Hippocampal formation (tissue), 2 donors: ENCODE results near the gene PET117.
"Not testable (repeated sequence)": the region's sequence is repeated elsewhere in the genome, so short reads cannot be mapped to it uniquely, and the experiment has no call there.

Source experiments
- DNase-seq, 2 donors: peaks; one replicate each; lab custom pipeline; 2025; lab: John Stamatoyannopoulos, UW

The PET117 gene

GRCh38 chr20:18164356-18164755 is 26.7 kb downstream of the PET117 start:
- DNase-seq, result no peak

DNA sequence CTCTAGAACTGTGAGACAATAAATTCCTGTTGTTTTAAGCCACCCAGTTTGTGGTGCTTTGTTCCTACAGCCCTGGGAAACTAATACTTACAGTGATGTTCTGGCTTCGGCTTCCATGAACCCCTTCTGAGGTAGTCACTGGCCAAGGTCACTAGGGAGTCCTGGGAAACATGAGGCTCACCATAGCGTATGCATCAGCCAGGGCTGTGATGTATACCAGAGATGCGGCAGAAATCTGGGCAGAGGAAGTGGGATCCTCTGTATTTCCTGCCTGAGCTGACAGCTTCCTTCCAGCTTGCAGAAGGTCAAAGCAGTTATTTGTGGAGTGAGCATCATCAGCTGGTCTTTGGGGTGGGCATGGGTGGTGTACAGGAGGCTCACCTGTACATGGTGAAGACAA is 27.9 kb downstream of the PET117 start:
- DNase-seq, result no peak

- no peak for DNase-seq
Measured at GRCh38 chr20:18166241-18166881, 28.7 kb downstream of the PET117 start.

DNA sequence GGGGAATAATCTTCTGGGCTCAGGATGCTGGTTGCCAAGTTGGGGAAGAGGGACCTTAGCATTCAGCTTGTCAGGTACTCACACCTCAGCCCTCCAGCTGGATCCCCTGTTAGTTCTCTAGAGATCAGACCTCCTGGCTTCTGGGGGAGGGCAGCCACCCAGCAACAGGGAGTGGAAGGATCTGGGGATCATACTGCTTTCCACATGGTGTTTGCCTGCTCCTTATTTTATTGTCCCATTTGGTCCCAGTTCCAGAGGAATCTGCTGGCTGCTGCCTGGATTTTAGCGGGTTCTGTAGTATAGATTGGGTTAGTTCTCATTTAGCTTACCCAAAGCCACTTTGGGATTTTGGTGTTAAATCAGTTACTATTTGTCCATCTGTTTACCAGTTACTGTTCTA is 29.3 kb downstream of the PET117 start:
- no peak for DNase-seq

- DNase-seq, result no peak
Measured at GRCh38 chr20:18172379-18172778, 34.7 kb downstream of the PET117 start.

DNA sequence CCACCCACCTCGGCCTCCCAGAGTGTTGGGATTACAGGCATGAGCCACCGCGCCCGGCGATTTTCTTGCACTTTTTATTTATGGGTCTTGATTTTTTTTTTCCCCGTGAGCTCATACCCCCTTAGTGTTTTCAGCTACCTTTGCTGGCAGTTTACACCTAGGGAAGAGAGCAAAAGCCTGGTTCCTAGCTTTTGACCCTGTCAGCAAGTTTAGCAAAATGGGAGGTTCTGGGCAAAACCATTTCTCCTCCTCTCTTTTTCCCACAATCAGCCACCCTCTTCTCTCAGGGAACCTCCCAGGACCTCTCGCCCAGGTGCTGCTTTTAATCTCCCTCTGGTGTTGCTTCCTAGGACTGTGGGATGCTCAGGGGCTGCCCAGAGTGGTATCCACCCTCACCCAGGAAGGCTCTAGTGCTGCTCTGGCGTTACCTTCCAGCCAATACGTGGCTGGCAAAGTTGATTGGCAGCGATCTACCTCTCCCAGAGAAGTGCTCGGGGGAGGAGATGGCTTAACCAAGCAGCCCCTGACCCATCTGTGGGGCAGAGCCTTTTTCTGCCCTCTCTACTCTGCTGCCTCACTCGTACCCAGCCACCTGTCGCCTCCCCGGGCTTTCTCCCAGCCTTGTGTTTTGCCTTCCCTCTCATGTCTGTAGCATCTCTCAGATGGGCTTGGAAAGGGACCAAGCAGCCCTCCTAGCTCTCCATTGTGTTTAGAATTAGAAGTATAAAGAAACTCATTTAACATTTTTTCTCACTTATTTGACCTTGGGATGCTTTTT is 37.4 kb downstream of the PET117 start:
- DNase-seq, result no peak

- no peak for DNase-seq
Measured at GRCh38 chr20:18176318-18176785, 38.7 kb downstream of the PET117 start.

GRCh38 chr20:18180366-18180765 is 42.7 kb downstream of the PET117 start:
- DNase-seq, result not testable (repeated sequence)

DNA sequence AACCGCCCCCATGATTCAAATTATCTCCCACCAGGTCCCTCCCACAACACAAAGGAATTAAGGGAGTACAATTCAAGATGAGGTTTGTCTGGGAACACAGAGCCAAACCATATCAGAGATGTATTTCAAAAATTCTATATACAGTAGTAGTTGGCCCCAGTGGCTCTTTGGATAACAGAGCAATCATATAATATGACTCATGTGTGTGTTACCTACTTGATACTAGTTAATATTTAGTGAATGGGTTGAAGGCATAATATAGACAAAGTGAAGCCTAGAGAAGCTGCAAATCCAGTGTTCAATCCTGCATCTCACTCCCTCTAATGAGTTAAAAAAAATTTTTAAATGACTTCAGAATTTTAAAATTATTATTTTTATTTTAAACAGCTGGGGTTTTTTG is 43.2 kb downstream of the PET117 start:
- no peak for DNase-seq

- no peak for DNase-seq
Measured at GRCh38 chr20:18187020-18187419, 49.4 kb downstream of the PET117 start.

- DNase-seq, result no peak
Measured at GRCh38 chr20:18188434-18188833, 50.8 kb downstream of the PET117 start.

- no peak for DNase-seq
Measured at GRCh38 chr20:18190338-18191233, 52.9 kb downstream of the PET117 start.

DNA sequence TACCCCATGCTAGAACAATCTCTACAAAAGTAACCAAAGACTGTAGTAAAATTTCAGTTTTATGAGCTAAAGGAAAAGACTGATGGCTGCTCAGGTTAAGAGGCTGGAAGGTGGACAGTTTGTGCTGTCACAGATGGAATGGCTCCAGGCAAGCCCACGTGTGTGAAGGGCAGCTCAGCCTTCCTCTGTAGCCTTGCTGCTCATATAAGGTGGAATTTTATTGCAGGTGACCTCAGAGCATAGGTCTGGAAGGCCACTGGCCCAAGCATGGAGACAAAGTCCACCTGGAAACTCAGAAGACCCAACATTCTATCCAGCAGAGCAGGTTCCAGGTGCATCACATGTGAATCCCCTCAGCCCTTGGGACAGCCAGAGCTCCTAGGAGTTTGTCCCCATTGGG is 53.6 kb downstream of the PET117 start:
- DNase-seq, result no peak
